Activated CD8-positive, alpha-beta T cell treated with anti-CD3 and anti-CD28 coated beads, Interleukin-2, amount 10 ng/mL, durations not matched to agents 7 days and 5 days (primary cell): ENCODE measurements around the gene ANKMY1. TPM values are rescaled to one million over a fixed set of nuclear protein-coding genes. Genes with fewer than 3 reads are reported as not detected.

Source experiments
- ATAC-seq: fragments of 150-1000 bp; cut with Tn5 transposase; one replicate; pipeline ENCODE4 v1.10.0; 2021; ENCODE audit warnings: moderate library complexity
- CTCF ChIA-PET: fragments of 350-600 bp; sonication (Branson Sonifier 250); formaldehyde crosslinking; loops from one replicate; lab custom pipeline; 2021; ENCODE audit warnings: antibody characterized with exemption; lab: Charles Lee
- POLR2A ChIA-PET: fragments of 350-600 bp; sonication (Branson Sonifier 250); formaldehyde crosslinking; loops from one replicate; lab custom pipeline; 2021; ENCODE audit warnings: antibody characterized with exemption; lab: Charles Lee
- DNase-seq: peaks from one replicate; pipeline ENCODE4 v3.0.0-alpha.2; 2020
- H3K27ac Mint-ChIP-seq: one replicate; pipeline ENCODE4 v1.8.0; 2021; ENCODE audit warnings: mild to moderate bottlenecking, mixed read lengths
- H3K27me3 Mint-ChIP-seq: one replicate; pipeline ENCODE4 v1.8.0; 2021; ENCODE audit warnings: low read depth, mixed read lengths
- H3K36me3 Mint-ChIP-seq: one replicate; pipeline ENCODE4 v1.8.0; 2021; ENCODE audit warnings: low read depth, mixed read lengths
- H3K4me1 Mint-ChIP-seq: one replicate; pipeline ENCODE4 v1.8.0; 2021; ENCODE audit warnings: low read depth, mixed read lengths
- H3K4me3 Mint-ChIP-seq: one replicate; pipeline ENCODE4 v1.8.0; 2021; ENCODE audit warnings: mild to moderate bottlenecking, mixed read lengths
- H3K9me3 Mint-ChIP-seq: one replicate; pipeline ENCODE4 v1.8.0; 2022; ENCODE audit warnings: mixed read lengths; ENCODE audit not compliant: insufficient read depth
- total RNA-seq, 2 experiments: library from RNA; stranded (reverse); gene quantifications; one replicate each; pipeline ENCODE4 v1.2.3, GENCODE V29; 2021

ANKMY1 gene
- total RNA-seq, 2 experiments from 2014 or later = 27.9 to 33.3 TPM

GRCh38 chr2:240510513-240511210 is 47.1 kb downstream of the ANKMY1 start:
- H3K9me3 Mint-ChIP-seq = no peaks in the 10 kb centered on the region
- H3K36me3 Mint-ChIP-seq = no peaks in the 10 kb centered on the region
- H3K27ac Mint-ChIP-seq = no peak overlapping the region
- no peak overlapping the region for H3K4me3 Mint-ChIP-seq
- no peaks in the 10 kb centered on the region for H3K27me3 Mint-ChIP-seq
- ATAC-seq (no peak), DNase-seq (peak; percentile 14)
- H3K4me1 Mint-ChIP-seq = peaks cover 7% of the 10 kb centered on the region
- ChIA-PET POLR2A (no interaction called here), CTCF (no interaction called here)

DNA sequence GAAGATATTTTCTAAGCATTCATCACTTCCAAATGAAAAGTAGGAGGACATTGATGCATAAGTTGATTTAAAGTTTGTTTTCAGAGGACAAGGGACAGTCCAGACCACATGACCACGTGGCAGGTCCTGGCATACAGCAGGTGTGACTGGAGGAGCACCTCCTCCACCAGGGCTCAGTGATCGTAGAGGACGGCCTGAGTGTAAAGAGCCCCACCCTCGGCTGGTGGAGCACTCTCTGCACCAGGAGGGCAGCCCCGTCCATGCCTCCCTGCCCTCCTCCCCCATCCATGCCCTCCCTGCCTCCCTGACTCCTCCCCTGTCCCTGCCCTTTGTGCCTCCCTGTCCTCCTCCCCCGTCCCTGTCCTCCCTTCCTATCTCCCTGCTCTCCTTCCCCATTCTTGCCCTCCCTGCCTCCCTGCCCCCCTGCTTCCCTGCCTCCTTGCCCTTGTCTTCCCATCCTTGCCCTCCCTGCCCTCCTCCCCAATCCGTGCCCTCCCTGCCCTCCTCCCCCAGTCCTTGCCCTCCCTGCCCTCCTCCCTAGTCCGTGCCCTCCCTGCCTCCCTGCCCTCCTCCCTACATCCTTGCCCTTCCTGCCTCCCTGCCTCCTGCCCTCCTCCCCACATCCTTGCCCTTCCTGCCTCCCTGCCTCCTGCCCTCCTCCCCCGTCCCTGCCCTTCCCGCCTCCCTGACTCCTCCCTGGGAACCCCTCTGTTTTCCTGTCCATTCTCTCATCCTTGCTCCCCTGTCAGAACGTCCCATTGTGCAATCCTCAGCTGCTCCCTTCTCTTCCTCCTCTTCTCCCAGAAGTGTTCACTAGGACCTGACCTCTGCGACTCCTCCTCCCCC is 47.9 kb downstream of the ANKMY1 start:
- H3K4me1 Mint-ChIP-seq = peaks cover 7% of the 10 kb centered on the region
- no peaks in the 10 kb centered on the region for H3K27me3 Mint-ChIP-seq
- ATAC-seq (no peak), DNase-seq (peak; percentile 14)
- H3K9me3 Mint-ChIP-seq = no peaks in the 10 kb centered on the region
- H3K4me3 Mint-ChIP-seq = no peak overlapping the region
- ChIA-PET CTCF (no interaction called here), POLR2A (no interaction called here)
- H3K27ac Mint-ChIP-seq = no peak overlapping the region
- no peaks in the 10 kb centered on the region for H3K36me3 Mint-ChIP-seq

GRCh38 chr2:240508832-240509545 is 48.8 kb downstream of the ANKMY1 start:
- Mint-ChIP-seq H3K27ac (no peak overlapping the region), H3K4me3 (no peak overlapping the region), H3K9me3 (no peaks in the 10 kb centered on the region), H3K27me3 (no peaks in the 10 kb centered on the region), H3K4me1 (peaks cover 2% of the 10 kb centered on the region), H3K36me3 (no peaks in the 10 kb centered on the region)
- DNase-seq (peak; percentile 18), ATAC-seq (no peak)
- POLR2A ChIA-PET = no interaction called here
- CTCF ChIA-PET = no interaction called here

DNA sequence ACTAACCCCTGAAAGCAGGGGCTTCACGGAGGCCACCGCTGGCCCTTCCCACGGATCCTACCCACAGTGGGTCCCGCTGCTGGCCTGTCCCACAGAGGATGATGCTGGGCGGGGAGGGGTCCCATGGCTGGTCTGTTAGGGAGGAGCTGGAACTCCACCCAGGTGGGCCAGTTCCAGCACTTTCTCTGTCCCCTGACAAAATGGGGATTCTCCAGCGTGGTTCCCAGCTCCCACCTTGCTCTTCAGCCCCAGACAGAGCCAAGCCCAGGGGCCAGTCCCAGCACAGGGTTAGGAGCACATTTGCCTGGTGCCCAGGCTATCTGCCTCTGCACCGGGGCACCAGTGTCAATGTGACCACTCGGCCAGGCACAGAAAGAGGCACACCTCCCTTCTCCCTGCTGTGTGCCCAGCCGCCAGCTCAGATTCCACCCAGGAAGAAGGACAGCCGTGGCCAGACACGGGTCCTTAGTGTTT is 50.0 kb downstream of the ANKMY1 start:
- POLR2A ChIA-PET = interaction anchor here (1.0 kb wide), 1 partner anchor 807 kb away, joined by 3 read pairs; no protein-coding TSS in a partner anchor

GRCh38 chr2:240507060-240507777 is 50.6 kb downstream of the ANKMY1 start:
- ChIA-PET POLR2A (no interaction called here), CTCF (no interaction called here)
- H3K27me3 Mint-ChIP-seq = no peaks in the 10 kb centered on the region
- ATAC-seq (no peak), DNase-seq (peak; percentile 13)
- no peak overlapping the region for H3K27ac Mint-ChIP-seq
- H3K36me3 Mint-ChIP-seq = no peaks in the 10 kb centered on the region
- no peaks in the 10 kb centered on the region for H3K4me1 Mint-ChIP-seq
- H3K9me3 Mint-ChIP-seq = no peaks in the 10 kb centered on the region
- H3K4me3 Mint-ChIP-seq = no peak overlapping the region

More for the DNA sequence above, 50.0 kb downstream of the ANKMY1 start:
- H3K36me3 Mint-ChIP-seq = no peaks in the 10 kb centered on the region
- no peaks in the 10 kb centered on the region for H3K4me1 Mint-ChIP-seq
- CTCF ChIA-PET = no interaction called here
- ATAC-seq = no peak
- no peak overlapping the region for H3K4me3 Mint-ChIP-seq
- no peaks in the 10 kb centered on the region for H3K9me3 Mint-ChIP-seq
- peak; percentile 6 for DNase-seq
- no peak overlapping the region for H3K27ac Mint-ChIP-seq
- H3K27me3 Mint-ChIP-seq = no peaks in the 10 kb centered on the region

DNA sequence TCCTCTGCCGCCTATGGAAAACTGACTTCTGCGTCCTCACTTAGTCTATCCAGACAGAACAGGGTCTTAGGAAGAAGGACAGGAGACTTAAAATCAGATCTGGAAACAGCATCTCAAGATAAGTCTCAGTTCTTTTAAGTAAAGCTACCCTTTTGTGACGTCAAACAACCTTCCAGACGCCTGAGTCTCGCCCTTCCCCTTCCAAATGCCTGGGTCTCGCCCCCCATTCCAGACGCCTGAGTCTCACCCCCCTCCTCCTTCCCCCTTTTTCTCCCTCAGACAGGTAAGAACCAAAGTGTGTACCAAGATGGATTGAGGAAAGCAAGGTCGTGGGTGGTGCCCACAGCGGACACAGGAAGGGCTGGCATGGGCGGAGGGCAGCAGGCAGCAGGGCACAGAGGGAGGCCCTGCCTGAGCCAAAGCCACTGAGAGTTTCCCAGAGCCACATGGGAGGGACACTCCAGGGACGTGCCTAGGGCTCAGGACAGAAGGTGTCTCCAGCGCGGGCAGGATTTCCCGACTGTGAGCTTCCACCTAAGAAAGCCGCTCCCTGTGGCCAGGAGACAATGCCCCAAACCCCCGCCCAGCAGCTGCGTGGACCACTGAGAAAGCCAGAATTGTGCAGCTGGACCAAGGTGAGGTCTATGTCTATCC is 51.3 kb downstream of the ANKMY1 start:
- POLR2A ChIA-PET = no interaction called here

DNA sequence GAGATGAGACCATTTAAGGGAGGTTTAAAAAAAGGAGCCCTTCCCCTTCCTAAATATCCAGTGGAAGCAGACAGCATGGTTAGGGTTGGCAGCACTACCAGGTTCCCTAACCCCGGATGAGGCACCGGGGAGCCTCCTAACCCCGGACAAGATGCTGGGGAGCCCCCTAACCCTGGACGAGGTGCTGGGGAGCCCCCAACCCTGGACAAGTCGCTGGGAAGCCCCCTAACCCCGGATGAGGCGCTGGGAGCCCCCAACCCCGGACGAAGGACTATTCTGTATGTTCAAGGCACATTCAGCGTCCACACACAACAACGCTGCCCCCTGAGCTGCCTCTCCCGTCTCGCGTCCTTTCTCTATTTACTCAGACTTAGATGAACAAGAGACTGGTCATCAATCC is 51.9 kb downstream of the ANKMY1 start:
- no peaks in the 10 kb centered on the region for H3K27me3 Mint-ChIP-seq
- H3K27ac Mint-ChIP-seq = no peak overlapping the region
- ChIA-PET CTCF (no interaction called here), POLR2A (no interaction called here)
- peaks cover under 1% of the 10 kb centered on the region for H3K36me3 Mint-ChIP-seq
- DNase-seq = peak; percentile 16
- no peak for ATAC-seq
- H3K9me3 Mint-ChIP-seq = no peaks in the 10 kb centered on the region
- H3K4me3 Mint-ChIP-seq = no peak overlapping the region
- H3K4me1 Mint-ChIP-seq = no peaks in the 10 kb centered on the region

More for the DNA sequence above, 51.3 kb downstream of the ANKMY1 start:
- no peaks in the 10 kb centered on the region for H3K27me3 Mint-ChIP-seq
- no peak overlapping the region for H3K27ac Mint-ChIP-seq
- H3K4me3 Mint-ChIP-seq = no peak overlapping the region
- CTCF ChIA-PET = no interaction called here
- H3K4me1 Mint-ChIP-seq = no peaks in the 10 kb centered on the region
- H3K9me3 Mint-ChIP-seq = no peaks in the 10 kb centered on the region
- H3K36me3 Mint-ChIP-seq = no peaks in the 10 kb centered on the region
- DNase-seq (peak; percentile 12), ATAC-seq (no peak)

GRCh38 chr2:240503848-240504247 is 53.9 kb downstream of the ANKMY1 start:
- no peak for ATAC-seq

GRCh38 chr2:240503375-240503774 is 54.4 kb downstream of the ANKMY1 start:
- Mint-ChIP-seq H3K4me1 (no peaks in the 10 kb centered on the region), H3K36me3 (peaks cover 8% of the 10 kb centered on the region), H3K9me3 (no peaks in the 10 kb centered on the region), H3K4me3 (no peak overlapping the region), H3K27me3 (no peaks in the 10 kb centered on the region), H3K27ac (no peak overlapping the region)
- POLR2A ChIA-PET = no interaction called here
- CTCF ChIA-PET = no interaction called here
- peak; percentile 12 for DNase-seq
- ATAC-seq = no peak

More at GRCh38 chr2:240503848-240504247, 53.9 kb downstream of the ANKMY1 start:
- Mint-ChIP-seq H3K36me3 (peaks cover 6% of the 10 kb centered on the region), H3K9me3 (no peaks in the 10 kb centered on the region), H3K27ac (no peak overlapping the region), H3K4me3 (no peak overlapping the region), H3K27me3 (no peaks in the 10 kb centered on the region), H3K4me1 (no peaks in the 10 kb centered on the region)
- DNase-seq = no peak
- CTCF ChIA-PET = interaction anchor here (1.1 kb wide), 1 partner anchor 10 kb away, joined by 3 read pairs; no protein-coding TSS in a partner anchor
- POLR2A ChIA-PET = no interaction called here

DNA sequence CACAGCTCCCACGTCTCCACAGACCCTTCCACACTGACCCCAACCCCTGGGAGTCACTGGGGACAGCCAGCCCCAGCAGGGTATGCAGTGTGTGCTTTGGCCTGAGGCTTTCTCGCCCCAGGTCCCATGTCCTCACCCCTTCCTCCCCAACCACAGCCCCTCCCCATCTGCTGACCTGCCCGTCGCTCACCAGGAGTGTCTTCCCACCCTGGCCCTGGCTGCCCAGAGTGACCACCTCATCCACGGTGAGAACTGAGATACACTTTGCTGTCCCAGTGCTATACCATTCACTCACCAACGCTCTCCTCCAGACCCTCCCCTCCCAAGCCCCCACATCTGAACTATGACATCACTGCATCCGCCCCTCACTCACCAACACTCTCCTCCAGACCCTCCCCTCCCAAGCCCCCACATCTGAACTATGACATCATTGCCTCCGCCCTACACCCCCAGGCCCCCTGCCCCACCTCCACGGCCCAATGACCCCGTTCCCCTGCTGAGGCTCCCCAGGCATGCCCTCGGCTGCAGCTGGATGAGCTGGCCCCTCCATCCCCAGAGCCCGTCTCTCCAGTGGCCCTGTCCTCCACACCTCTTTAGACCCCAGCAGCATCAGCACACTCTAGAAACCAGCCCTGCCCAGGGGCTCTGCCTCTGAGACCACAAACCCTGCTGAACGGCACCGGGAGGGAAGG is 55.2 kb downstream of the ANKMY1 start:
- DNase-seq (no peak), ATAC-seq (no peak)
- POLR2A ChIA-PET = no interaction called here
- H3K27me3 Mint-ChIP-seq = no peaks in the 10 kb centered on the region
- no peaks in the 10 kb centered on the region for H3K9me3 Mint-ChIP-seq
- no peak overlapping the region for H3K27ac Mint-ChIP-seq
- CTCF ChIA-PET = no interaction called here
- no peaks in the 10 kb centered on the region for H3K4me1 Mint-ChIP-seq
- peaks cover 12% of the 10 kb centered on the region for H3K36me3 Mint-ChIP-seq
- no peak overlapping the region for H3K4me3 Mint-ChIP-seq
